ENCODE data around the gene MED13L.
"Not testable (repeated sequence)": the region's sequence is repeated elsewhere in the genome, so short reads cannot be mapped to it uniquely, and the experiment has no call there.

The MED13L gene

DNA sequence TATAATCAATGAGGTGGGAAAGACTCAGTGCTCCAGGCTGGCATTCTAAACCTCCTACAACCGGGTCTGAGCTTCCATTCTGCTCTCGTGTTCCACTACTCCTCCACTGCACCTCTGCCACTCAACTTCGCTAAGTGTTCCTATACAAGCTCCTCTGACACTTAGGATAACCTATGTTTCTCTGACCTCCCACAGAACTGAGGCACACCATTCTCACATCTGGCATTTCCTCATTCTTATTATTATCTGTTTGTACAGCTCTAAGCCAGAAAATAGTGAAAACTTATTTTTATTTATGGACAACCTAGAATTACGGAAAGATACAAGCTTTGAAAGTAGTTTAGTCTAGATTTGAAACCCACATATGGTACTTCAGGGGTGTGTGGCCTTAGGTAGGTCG is 127.0 kb downstream of the MED13L start:
- no peak for DNase-seq (ENCODE audit: low spot score)

DNA sequence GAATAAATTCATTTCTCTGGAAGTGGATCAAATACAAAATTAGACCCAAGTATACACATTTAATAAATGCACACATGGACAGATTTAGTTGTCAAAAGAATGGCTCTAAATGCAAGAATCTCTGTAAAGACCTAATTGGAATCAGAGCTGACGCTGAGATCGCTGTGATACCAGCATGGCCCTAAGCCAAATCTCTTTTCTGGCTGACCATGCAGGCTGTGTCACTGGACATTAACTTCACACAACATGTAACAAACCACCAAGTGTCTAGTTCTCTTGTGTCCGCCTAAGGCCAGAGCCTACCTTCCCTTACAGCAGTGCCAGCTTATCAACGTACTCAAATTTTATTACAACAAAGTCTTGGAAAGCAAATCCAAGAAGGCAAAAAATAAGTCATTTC is 127.5 kb downstream of the MED13L start:
- DNase-seq (ENCODE audit: low spot score), result no peak

DNA sequence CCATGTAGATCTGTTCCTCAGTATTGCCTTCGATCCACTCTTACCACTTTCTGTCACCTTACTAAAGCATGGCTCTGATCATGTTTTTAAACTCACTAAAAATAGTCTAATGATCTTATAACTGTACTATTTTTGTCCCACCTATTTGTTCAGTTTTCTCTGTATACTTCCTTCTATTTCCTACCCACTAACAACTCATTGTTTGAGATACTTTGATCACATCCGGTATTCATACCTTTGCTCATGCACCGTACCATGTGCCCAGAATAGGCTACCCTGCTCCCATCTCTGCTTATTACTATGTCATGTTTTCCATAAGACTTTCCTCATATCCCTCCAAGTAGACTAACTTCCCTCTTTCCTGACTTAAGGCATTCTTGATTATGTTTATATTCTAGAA is 128.6 kb downstream of the MED13L start:
- no peak for DNase-seq (ENCODE audit: low spot score)

DNA sequence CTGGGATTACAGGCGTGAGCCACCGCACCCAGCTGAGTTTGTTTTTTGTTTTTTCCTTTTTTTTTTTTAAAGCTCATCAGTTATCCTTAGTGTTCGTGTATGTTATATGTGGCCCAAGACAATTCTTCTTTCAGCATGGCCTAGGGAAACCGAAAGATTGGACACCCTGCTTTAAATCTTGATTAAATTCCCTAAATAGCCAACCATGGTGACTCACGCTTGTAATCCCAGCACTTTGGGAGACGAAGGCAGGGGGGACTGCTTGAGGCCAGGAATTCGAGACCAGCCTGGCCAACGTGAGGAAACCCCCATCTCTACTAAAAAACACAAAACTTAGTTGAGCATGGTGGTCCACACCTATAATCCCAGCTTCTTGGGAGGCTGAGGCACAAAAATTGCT is 131.1 kb downstream of the MED13L start:
- DNase-seq (ENCODE audit: low spot score), result no peak

- DNase-seq (ENCODE audit: low spot score), result no peak
Observed at GRCh38 chr12:116145451-116145850, 132.0 kb downstream of the MED13L start.

DNA sequence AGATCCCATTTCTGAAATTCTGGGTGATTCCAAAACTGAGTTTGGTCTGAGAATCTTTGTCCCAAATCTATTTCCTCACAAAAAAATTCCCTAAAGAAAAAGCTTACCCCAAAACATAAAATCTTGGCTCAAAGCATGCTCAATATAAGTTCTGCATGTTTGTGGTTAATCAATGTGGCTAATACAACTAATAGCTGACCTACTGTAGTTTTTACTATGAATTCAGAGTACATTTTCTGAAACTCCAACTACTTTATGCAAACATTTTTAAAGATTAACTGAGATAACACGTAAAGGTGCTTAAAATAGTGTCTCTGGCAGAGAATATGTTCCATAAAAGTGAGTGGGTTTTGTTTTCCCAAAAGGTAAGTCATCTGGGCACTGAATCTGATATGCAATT is 133.1 kb downstream of the MED13L start:
- no peak for DNase-seq (ENCODE audit: low spot score)

- no peak for DNase-seq (ENCODE audit: low spot score)
Observed at GRCh38 chr12:116143909-116144308, 133.6 kb downstream of the MED13L start.

DNA sequence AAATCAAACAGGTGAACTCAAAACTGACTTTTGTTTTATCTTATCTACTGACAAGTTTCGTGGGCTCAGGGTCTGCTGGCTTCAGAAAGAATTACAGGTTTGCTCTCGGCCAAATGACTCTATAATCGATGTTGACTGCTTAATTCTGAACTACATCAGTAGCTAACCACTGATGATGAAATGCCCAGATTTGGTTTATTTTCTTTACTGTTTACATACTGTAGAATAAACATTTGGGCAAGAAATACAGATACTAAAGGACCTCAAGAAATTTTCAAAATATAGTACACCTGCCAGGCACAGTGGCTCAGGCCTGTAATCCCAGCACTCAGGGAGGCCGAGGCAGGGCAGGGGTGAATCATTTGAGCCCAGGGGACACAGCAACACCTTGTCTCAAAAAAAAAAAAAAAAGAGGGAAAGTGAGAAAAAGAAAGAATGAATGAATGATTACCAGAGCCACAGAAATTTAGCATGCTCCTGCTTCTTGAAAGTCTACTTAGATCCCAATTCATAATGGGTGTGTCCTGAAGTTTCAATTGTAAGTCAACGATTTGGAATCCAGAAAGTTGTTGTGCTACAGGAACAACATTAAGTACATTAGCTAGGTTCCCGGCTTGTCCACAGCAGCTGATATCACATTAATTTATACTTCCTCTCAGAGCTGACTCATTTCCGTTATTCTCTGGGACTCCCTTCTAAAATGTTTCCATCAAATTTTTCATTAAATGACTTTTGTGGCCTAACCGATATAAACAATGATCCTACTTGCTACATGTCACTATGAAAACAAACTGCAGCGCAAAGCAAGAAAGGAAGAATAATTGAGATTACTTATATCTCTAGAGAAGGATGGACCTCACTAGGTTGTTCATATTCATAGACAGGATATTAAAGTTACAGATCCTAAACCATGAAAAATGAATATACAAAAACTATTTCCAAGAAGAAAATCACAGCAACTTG is 134.3 kb downstream of the MED13L start:
- no peak for DNase-seq (ENCODE audit: low spot score)

DNA sequence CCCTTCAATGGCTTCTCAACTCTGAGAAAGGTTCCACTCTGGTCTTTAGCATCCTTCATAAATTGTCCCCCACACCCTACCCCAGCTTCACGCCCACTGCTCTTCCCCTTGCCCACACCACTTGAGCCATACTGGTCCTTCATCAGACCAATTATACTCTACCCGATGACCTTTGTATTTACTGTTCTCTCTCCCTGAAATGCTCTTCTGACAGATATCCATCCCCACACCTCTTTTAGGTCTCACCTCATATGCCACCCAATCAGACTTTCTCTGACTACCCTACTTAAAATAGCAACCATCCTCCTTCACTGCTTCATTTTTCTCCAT is 135.7 kb downstream of the MED13L start:
- DNase-seq (ENCODE audit: low spot score), result no peak

DNA sequence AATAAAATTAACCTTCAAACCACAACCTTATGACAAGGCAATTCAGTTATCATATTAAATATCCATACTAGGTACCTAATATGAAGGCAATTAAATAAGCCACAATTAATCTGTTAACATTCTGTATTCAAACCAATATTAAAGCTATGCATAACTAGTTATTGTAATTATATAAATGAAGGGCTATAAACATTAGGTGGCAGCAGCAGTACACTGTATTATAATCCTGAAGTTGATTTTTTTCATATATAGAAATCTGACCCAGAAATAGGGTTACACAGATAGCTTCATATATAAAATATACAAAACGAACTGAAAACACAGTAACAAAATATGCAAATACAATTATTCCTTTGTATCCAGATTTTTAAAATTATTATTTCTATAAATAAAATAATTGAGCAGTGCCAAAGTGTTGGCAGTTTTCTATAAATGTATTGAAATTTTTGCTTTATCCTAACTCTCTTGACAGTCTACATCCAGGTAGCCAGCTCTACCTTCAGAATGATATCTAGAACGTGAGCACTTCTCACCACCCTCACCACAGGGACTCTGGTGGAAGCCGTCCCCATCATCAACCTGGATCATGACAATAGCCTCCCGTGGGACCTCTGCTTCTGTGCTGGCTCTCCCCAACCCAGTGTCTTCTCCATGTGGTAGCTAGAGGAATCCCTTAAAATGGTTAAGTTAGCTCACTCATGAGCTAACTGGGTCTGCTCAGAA is 136.2 kb downstream of the MED13L start:
- peak; percentile 42 for DNase-seq (ENCODE audit: low spot score)

GRCh38 chr12:116140529-116140928 is 137.0 kb downstream of the MED13L start:
- no peak for DNase-seq (ENCODE audit: low spot score)

DNA sequence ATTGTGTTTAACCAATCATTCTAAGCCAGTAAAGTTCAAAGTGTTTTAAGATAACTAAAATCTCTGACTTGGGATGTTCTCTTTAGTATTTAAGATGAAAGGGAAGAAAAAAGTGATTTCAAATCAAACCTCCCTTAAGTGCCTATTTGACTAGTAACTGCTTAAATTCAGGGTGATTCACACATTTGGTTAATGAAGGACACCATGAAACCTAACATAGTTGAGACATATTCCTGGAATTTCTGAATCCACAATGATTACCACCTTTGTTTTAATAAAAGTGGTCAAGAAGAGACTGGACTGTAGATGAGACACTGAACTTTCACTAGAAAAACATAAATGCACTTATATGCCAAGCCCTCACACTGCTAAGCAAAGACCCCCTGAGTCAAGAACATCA is 138.7 kb downstream of the MED13L start:
- no peak for DNase-seq (ENCODE audit: low spot score)

GRCh38 chr12:116138364-116138763 is 139.1 kb downstream of the MED13L start:
- DNase-seq (ENCODE audit: low spot score), result no peak

- DNase-seq (ENCODE audit: low spot score), result no peak
Observed at GRCh38 chr12:116137318-116137717, 140.2 kb downstream of the MED13L start.

DNA sequence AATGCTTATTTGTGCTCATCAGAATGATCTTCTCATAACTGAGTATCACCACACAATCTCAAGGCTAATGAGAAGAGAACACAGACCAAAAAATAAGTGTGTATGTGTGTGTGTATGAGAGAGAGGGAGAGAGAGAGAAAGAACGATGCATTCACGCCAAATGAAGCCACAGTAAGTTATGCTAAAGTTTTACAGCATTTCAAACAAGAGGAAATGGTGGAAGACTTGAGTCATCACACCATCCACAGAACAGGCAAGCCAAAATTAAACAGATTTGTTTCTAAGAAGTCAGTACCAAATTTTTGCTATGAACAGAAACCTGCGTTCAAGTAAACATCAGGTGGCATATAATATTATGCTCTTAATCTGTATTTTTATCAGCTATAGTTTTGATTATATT is 141.2 kb downstream of the MED13L start:
- DNase-seq (ENCODE audit: low spot score), result no peak

GRCh38 chr12:116135209-116135930 is 142.1 kb downstream of the MED13L start:
- DNase-seq (ENCODE audit: low spot score), result no peak

GRCh38 chr12:116133636-116134214 is 143.8 kb downstream of the MED13L start:
- no peak for DNase-seq (ENCODE audit: low spot score)

DNA sequence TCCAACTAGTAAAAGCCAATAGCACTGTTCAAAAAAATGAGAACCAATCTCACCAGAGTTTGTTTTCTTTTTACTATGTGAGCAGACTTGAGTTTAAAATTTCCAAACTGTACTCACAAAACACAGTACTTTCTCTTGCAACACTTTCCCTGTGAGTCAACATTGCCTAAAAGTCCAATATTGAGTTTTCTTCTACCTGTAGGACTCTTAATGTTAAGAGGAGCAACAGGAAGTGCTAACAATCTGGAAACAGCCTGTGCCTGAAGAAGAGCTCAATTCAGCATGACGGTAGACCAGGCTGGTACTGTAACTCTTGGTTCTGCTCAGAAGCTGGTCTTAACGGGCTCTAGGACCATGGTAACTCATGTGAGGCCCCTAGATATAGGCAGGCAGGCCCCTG is 144.3 kb downstream of the MED13L start:
- DNase-seq (ENCODE audit: low spot score), result no peak

DNA sequence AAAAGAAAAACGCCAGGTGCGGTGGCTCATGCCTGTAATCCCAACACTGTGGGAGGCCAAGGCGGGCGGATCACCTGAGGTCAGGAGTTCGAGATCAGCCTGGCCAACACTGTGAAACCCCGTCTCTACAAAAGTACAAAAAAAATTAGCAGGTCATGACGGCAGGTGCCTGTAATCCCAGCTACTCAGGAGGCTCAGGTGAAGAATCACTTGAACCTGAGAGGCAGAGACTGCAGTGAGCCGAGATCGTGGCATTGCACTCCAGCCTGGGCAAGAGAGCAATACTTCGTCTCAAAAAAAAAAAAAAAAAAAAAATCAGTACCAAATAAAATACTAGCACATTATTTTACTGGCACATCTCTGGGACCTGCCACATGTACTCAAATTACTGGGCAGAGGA is 145.5 kb downstream of the MED13L start:
- not testable (repeated sequence) for DNase-seq (ENCODE audit: low spot score)

- DNase-seq (ENCODE audit: low spot score), result no peak
Observed at GRCh38 chr12:116131176-116131575, 146.3 kb downstream of the MED13L start.

DNA sequence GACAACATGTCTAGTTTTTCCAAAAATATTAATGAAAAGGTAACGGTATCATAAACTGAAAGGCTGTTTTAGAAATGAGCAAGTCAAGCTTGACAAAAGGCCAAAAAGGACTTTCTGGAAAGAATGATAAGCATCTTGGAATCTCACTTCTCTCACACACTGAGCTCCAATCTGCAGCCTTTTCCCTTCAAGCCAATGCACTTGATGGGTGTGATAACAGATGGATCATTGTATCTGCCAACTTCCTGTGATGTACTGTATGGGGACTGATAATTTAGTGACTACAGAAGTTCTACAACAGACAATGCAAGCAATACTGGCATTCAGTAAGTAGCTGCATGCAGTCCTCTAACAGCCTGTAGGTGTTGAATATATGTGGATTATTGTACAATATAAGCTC is 147.1 kb downstream of the MED13L start:
- DNase-seq (ENCODE audit: low spot score), result no peak

- DNase-seq (ENCODE audit: low spot score), result no peak
Observed at GRCh38 chr12:116128779-116129178, 148.7 kb downstream of the MED13L start.
